HG03159 (cell line): ENCODE measurements around the gene ARG1.
A peak's percentile ranks its signal among the peaks of the same experiment; 100 is the strongest.
"Not testable (repeated sequence)": the region's sequence is repeated elsewhere in the genome, so short reads cannot be mapped to it uniquely, and the experiment has no call there.

Source experiments
- ATAC-seq: cut with Tn5 transposase; IDR thresholded peaks from one replicate; pipeline ENCODE4 v1.9.1; 2021; ENCODE audit warnings: mild to moderate bottlenecking, moderate library complexity; ENCODE audit not compliant: unreplicated experiment

Gene ARG1

GRCh38 chr6:131572686-131573415, at the start of gene ARG1:
ARG1 (plus strand) TSS chr6:131573226; CDS start chr6:131573283, 57 bp downstream.
- no peak for ATAC-seq

DNA sequence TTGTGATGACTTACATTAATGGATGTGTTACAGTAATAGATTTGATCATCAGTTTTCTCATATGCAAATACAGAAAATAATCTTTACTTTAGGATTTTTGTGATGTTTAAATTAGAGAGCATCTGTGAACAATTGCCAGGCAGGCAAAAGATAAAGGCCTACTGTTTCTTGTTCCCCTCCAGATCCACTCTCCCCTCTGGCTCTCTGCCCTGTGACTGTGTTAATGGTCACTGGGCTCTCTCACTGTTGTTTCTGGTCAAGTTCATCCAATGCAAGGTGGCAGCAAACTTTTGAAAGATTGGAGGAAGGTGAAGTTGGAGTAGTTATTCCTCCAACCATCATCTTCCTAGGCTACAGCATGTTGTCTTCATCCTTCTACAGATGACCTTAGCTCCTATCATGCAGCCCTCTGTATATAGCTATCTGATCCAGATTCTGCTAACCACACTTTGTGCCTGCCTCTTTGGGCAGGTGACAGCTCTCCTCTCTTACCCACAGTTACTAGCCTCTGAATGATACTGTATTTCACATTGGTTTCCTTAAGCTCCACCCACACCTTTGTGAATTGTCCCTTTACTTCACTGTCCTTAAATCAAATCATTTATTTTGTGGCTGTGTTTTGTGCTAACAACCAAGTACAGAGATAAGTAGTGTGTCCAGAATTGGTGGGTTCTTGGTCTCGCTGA, 48.9 kb upstream of the ARG1 start:
- ATAC-seq = no peak

- no peak for ATAC-seq
Observed at GRCh38 chr6:131524695-131525336, 48.2 kb upstream of the ARG1 start.

DNA sequence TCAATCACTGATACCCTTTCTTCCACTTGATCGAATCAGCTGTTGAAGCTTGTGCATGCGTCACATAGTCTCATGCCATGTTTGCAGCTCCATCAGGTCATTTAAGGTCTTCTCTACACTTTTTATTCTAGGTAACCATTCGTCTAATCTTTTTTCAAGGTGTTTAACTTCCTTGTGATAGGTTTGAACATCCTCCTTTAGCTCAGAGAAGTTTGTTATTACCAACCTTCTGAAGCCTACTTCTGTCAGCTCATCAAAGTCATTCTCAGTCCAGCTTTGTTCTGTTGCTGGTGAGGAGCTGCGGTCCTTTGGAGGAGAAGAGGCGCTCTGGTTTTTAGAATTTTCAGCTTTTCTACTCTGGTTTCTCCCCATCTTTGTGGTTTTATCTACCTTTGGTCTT, 42.1 kb upstream of the ARG1 start:
- ATAC-seq = not testable (repeated sequence)

- ATAC-seq = not testable (repeated sequence)
Observed at GRCh38 chr6:131531681-131532080, 41.3 kb upstream of the ARG1 start.

GRCh38 chr6:131532580-131533039, 40.4 kb upstream of the ARG1 start:
- ATAC-seq = peak; percentile 71

DNA sequence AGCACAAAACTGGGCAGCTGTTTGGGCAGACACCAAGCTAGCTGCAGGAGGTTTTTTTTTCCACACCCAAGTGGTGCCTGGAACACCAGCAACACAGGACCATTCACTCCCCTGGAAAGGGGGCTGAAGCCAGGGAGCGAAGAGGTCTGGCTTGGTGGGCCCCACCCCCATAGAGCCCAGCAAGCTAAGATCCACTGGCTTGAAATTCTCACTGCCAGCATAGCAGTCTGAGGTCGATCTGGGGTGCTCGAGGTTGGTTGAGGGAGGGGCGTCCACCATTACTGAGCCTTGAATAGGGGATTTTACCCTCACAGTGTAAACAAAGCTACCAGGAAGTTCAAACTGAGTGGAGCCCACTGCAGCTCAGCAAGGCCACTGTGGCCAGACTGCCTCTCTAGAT, 34.4 kb upstream of the ARG1 start:
- ATAC-seq = not testable (repeated sequence)

DNA sequence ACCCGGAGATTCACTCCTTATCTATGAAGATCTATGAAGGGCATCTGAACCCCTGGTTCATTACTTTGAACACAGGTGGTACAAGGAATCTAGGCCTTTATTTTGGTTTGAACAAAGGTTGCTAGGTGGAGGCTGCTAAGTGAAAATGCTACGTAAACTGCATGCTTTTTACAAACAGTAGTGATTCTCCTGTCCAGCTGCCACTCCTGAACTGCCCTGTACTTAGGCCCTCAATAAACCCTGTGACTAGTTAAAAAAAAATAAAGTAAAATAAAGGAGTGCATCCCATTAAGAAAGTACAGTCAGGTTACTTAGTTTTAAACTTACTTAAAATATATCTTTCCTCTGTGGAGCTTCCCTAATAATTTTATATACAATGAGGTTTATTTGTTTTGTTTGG, 27.7 kb upstream of the ARG1 start:
- ATAC-seq = no peak

DNA sequence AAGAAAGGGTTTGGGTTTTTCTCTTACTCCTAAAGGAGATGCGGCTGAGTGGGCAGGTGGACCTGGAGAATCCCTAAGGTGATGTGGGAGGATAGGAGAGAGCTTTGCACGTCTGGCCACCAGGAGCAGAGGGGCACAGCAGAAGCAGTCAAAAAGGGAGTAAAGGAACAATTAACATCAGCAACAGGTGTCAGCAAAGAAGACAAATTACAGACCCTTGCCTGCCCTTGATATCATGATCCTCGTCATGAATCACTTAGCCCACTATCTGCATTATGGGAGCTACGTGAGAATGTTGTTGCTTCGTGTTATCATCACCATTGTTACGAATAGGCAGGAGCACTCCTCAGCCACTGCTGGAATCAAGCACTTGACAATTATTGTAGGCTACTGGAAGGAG, 25.5 kb upstream of the ARG1 start:
- no peak for ATAC-seq

- no peak for ATAC-seq
Observed at GRCh38 chr6:131548441-131548840, 24.6 kb upstream of the ARG1 start.

DNA sequence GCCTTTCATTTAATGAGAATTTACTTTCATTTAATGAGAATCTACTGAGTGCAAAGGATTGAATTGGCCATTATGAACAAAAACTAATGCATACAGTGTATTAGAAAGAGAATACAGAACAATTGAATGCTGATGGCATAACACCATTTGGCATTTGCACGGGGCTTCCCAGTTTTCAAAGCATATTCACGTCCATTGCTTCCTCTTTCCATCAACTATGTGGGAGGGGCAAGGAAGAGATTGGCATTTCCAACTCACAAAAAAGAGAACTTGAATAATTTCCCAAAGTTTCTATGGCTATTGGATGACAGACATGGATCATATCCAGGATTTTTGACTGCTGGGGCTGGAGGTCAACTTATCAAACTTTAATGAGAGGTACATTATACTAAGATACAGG, 23.2 kb upstream of the ARG1 start:
- ATAC-seq = no peak

DNA sequence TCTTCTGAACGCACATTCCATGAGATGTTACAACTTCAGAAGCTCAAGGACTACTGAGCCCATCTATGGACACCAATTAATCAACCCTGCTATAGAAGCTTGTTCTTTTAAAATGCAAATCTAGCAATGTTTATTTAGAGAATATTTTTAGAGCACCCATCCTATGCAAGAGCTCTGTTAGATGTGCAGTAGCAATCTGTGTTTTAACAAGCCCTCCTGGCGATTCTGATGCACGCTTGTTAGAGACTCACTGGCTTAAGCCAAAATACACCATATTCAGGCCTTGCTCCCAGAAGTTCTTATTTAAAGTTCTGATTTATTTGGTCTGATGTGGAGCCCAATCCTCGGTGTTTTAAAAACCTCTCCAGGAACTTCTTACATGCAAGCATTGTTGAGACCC, 21.1 kb upstream of the ARG1 start:
- no peak for ATAC-seq

DNA sequence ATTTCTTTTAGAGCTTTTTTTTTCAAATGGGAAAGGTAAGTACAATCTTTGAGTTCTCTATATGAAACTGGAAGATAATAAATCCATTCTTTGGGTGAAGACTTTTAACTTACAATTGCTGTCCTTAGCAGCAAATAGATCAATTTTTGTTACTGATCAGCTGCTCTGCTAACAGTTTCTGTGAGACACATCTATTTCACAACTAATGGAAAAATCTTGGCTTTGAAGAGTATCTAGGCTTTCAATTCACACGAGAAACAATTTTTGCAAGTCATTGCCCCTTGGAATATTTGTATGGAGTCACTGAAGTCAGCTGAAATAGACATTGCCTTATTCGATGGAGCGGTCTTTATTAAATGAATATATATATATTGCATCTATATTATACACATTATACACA, 20.5 kb upstream of the ARG1 start:
- no peak for ATAC-seq

- ATAC-seq = no peak
Observed at GRCh38 chr6:131555992-131556391, 17.0 kb upstream of the ARG1 start.

- ATAC-seq = no peak
Observed at GRCh38 chr6:131558922-131559321, 14.1 kb upstream of the ARG1 start.

DNA sequence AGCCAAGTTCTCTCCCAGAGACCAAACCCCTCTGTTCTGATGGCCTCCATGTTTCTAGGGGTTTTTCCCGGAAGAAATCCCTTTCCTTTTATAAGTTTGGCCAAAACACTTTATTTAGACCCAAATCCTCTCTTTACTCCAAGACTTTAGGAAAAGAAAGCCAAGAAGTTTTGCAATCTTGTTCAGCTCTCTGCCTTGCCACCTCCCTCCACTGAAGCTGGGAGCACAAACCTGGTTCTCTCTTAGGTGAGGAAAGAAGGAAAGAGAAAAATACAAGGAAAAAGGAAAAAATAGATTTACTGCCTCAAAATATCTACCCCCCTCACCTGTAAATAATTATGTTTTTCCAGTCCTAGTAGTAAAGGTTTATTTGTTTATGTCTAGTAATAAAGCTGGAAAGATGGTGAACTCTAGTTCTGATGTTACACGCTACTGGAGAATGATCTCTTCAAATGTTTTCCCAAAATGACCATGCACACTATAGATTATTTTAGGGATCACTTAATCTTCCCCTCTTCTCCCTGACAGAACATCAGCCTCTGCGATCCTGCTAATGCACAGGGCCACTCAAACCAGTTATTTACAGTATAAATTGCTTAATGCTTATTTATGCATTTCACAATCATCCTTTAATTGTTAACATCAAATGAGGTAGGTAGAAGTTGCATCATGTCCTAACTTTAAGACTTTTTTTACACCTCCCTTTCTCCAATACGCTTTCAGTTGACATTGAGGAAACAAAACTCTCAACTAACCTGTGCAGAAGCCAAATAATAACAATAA, 10.9 kb upstream of the ARG1 start:
- ATAC-seq = no peak

DNA sequence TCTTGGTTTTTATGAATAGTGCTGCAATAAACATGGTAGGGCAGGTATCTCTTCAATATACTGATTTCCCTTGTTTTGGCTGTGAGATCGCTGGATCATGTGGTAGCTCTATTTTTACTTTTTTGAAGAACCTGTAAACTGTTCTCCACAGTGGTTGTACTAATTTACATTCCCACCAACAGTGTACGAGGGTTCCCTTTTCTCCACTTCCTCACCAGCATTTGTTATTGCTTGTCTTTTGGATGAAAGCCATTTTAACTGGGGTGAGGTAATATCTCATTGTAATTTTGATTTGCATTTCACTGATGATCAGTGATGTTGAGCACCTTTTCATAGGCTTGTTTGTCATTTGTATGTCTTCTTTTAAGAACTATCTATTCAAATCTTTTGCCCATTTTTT, 8.0 kb upstream of the ARG1 start:
- ATAC-seq = no peak

- ATAC-seq = no peak
Observed at GRCh38 chr6:131568726-131569125, 4.3 kb upstream of the ARG1 start.

DNA sequence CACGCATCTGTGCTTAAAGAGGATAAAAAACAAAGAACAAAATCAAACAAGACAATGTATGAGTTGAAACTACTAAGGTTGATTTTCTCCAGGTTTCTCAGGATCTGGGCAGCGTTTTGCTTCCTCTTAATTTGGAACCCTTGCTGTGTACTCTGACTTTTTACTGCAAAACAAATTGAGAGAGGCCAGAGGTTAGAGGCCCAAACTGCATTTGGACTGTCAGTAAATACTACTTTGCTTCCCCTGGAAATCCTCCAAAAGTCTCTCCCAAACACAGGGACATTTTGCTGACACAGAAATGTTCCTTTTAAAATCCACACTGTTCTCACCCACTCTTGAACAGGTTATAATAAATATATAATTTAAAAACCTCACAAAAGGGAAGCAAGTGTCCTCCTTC, 1.1 kb downstream of the ARG1 start:
- no peak for ATAC-seq

GRCh38 chr6:131574686-131575085, 1.7 kb downstream of the ARG1 start:
- no peak for ATAC-seq

DNA sequence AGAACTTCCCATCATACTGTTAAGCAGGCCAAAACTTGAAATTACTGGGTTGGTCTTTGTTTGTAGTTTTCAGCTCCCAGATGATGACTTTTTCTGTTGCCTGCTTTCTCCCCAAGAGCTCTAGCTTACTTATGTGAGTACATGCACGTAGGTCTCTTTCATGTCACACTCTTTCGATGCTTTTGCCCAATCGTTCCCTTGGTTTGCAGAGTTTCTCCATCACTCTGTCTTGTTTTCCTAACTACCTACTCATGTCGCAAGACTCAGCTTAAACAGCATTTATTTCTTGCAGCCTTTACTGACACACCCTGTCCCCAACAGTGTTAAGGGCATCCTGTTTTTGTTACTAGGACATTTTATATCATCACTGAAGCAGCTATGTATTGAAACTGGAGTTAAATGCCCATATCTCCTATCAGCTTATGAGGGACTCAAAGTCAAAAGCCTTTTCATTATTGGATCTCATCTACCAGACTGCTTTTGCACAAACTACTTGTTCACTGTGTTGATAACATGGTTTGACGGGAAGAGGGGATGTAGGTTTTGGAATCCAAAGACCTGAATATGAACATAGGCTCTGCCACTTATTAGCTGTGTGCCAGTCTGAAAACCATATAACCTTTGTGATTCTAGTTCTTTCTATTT, 2.9 kb downstream of the ARG1 start:
- no peak for ATAC-seq
